KBM-7 (cell line): ENCODE data around the gene TRIM51.
"Not testable (repeated sequence)": the region's sequence is repeated elsewhere in the genome, so short reads cannot be mapped to it uniquely, and the experiment has no call there.

Experiments used
- DNase-seq: peaks from one replicate; pipeline ENCODE4 v3.0.0-alpha.2; 2015
- in situ Hi-C: fragments of 300-500 bp; cut with MboI; formaldehyde crosslinking; loops from 2 replicates; pipeline ENCODE4 v1.14.3; 2020; ENCODE audit warnings: low sequenced_read_pairs, low pct_unique_long_range_greater_than_20kb, mixed read lengths

TRIM51 gene

GRCh38 chr11:55882997-55883396 lies at the start of gene TRIM51:
TSS of gene TRIM51 (plus strand) at chr11:55883297. CDS start at chr11:55885429, 2,132 bp downstream.
- DNase-seq, in situ Hi-C loops: not testable (repeated sequence)

- DNase-seq, result no peak
- in situ Hi-C loops, result no loop called here
Measured at GRCh38 chr11:55838452-55838851, 44.6 kb upstream of the TRIM51 start, which contains the start of gene OR5D16. TSS of gene OR5D16 (plus strand) at chr11:55838752. CDS start at chr11:55838752, 0 bp downstream.

GRCh38 chr11:55847453-55847852 lies 35.6 kb upstream of the TRIM51 start:
- DNase-seq, result no peak
- in situ Hi-C loops, result no loop called here

GRCh38 chr11:55849037-55849436 lies 34.1 kb upstream of the TRIM51 start:
- DNase-seq, result no peak

GRCh38 chr11:55852141-55852540 lies 31.0 kb upstream of the TRIM51 start:
- in situ Hi-C loops, result no loop called here
- DNase-seq, result no peak

More at GRCh38 chr11:55849037-55849436, 34.1 kb upstream of the TRIM51 start:
- in situ Hi-C loops, result no loop called here

- no peak for DNase-seq
- in situ Hi-C loops, result no loop called here
Measured at GRCh38 chr11:55854704-55855103, 28.4 kb upstream of the TRIM51 start.

GRCh38 chr11:55867354-55867753 lies 15.7 kb upstream of the TRIM51 start:
- DNase-seq, in situ Hi-C loops: not testable (repeated sequence)

GRCh38 chr11:55872731-55873130 lies 10.4 kb upstream of the TRIM51 start:
- DNase-seq, in situ Hi-C loops: not testable (repeated sequence)

- in situ Hi-C loops, DNase-seq: not testable (repeated sequence)
Measured at GRCh38 chr11:55873146-55873545, 10.0 kb upstream of the TRIM51 start.

- DNase-seq, in situ Hi-C loops: not testable (repeated sequence)
Measured at GRCh38 chr11:55884995-55885394, 1.9 kb downstream of the TRIM51 start.

GRCh38 chr11:55885481-55885880 lies 2.4 kb downstream of the TRIM51 start:
- in situ Hi-C loops, DNase-seq: not testable (repeated sequence)

- in situ Hi-C loops, result no loop called here
- DNase-seq, result no peak
Measured at GRCh38 chr11:55895216-55895615, 12.1 kb downstream of the TRIM51 start.

GRCh38 chr11:55902308-55902707 lies 19.2 kb downstream of the TRIM51 start:
- in situ Hi-C loops, result no loop called here
- no peak for DNase-seq

- in situ Hi-C loops, result no loop called here
- no peak for DNase-seq
Measured at GRCh38 chr11:55914482-55914881, 31.4 kb downstream of the TRIM51 start, which contains the start of gene OR5W2. TSS of gene OR5W2 (minus strand) at chr11:55914582. CDS start at chr11:55914582, 0 bp downstream.

- no peak for DNase-seq
- in situ Hi-C loops, result no loop called here
Measured at GRCh38 chr11:55920537-55920936, 37.4 kb downstream of the TRIM51 start.

GRCh38 chr11:55936300-55936699 lies 53.2 kb downstream of the TRIM51 start, which contains the start of gene OR5I1:
TSS of gene OR5I1 (minus strand) at chr11:55936400. CDS start at chr11:55936400, 0 bp downstream.
- in situ Hi-C loops, result loop anchor here (25.0 kb wide), 1 partner anchor 851 kb away; no protein-coding TSS in a partner anchor
- no peak for DNase-seq
